ENCODE data around the gene RAB26.

DNA sequence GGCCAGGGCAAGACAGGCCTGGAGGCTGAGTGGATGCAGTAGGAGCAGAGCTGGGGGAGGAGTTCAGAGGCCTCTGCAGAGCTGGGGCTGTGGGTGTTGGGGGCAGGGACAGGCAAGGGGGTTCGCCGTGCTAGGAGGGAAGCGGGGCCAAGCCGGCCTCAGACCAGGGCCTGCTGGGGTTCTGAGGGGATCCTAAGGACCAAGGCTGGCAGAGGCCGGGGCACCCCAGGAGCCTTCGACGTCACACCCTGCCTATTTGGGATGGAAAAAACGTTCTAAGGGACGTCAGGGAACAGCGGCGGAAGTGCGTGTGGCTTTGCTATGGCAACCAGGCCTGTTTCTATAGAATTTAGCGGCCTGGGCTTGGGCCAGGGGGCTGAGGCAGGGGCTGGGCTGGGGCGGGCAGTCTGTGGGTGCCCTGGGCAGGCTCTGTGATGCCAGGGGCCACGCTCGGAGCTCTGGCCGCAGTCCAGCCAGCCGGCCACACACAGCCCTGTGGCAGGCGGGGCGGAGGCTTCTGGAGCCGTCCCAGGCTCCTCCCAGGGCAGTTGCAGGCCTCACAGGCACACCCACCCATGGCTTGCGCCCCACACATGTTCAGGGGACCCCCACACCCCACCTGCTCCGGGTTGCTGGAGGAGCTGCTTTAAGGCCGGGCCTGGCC, 10.9 kb downstream of the RAB26 start:
- TF ChIP-seq POLR2A (IDR thresholded peaks at IDR 0.05; ENCODE audit: low read length): no peak
- TF ChIP-seq GATA1 (IDR thresholded peaks at IDR 0.05; ENCODE audit: low read depth, low read length): no peak
